DND-41 (cell line): ENCODE data around the gene CCND2.

Source experiments
- CTCF ChIP-seq: IDR thresholded peaks from 2 replicates; pipeline ENCODE4 v1.5.1; 2012; ENCODE audit warnings: borderline replicate concordance, low read length, moderate library complexity, mild to moderate bottlenecking; ENCODE audit not compliant: poor library complexity, severe bottlenecking; ENCODE audit errors: extremely low read depth
- EZH2 ChIP-seq: IDR thresholded peaks from 3 replicates; pipeline ENCODE4 v1.6.1; 2012; ENCODE audit warnings: borderline replicate concordance, low read depth, mild to moderate bottlenecking, moderate library complexity, low read length, inconsistent platforms; ENCODE audit not compliant: severe bottlenecking

- TF ChIP-seq CTCF (no peak), EZH2 (no peak)
Observed at GRCh38 chr12:4261655-4262054, 11.9 kb upstream of the CCND2 start.
